HG03442 (cell line): ENCODE data around the gene AUTS2.
"Not testable (repeated sequence)": the region's sequence is repeated elsewhere in the genome, so short reads cannot be mapped to it uniquely, and the experiment has no call there.

Experiments
- ATAC-seq: cut with Tn5 transposase; IDR thresholded peaks from one replicate; pipeline ENCODE4 v1.9.1; 2021; ENCODE audit warnings: mild to moderate bottlenecking, moderate library complexity; ENCODE audit not compliant: unreplicated experiment

AUTS2 gene

DNA sequence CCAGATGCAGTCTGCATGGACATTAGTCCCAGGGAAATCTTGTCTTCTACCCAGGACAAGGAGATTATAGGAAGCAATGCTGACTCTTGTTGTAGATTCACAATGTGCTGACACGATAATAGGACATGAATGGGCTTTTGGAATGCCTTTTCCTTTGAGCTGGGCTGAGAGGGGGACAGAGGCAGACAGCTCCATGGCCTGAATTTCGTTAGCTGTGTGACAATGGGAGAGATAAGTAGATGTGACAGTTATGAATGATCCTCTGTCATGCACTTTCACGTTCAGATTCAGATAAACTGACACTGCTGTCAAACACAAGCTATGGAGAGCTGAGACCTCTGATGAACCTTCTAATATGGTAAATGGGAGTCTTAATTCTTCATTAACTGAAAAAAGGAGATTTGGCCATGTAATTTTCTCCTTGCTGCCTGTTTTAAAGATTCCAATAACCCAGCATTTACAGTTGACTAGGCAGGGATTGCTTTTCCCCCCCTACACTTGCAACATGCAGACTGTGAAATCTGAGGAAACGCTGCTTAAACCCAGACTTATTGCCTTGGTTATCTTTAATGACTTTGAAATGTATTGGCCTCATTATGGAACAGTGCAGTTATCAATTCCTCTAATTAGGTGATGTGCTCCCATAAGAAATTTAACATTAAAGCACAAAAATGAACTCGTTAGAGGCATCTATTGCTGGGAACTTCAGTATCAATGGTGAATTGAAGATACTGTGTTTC, 669.3 kb downstream of the AUTS2 start:
- ATAC-seq, result no peak

- ATAC-seq, result no peak
Measured at GRCh38 chr7:70268179-70268578, 669.9 kb downstream of the AUTS2 start.

DNA sequence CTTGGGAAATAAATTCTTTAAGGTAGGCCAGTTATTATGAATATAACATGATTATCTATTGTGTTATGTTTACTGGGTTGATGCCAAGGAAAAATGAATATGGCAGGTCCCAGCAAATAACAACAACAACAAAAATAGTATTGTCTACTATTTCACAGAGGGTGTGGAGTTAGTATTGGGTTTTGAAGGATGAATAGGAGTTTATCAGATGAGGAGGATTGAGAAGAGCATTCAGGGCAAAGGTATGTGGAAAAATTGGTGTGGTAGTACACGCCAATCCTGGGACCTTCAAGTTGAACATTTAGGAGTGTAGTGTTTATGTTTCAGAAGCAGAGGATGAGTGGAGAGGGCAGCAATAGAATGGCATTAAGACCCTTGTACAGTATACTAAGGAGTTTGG, 671.9 kb downstream of the AUTS2 start:
- no peak for ATAC-seq

GRCh38 chr7:70271617-70272081, 673.4 kb downstream of the AUTS2 start:
- ATAC-seq, result no peak

GRCh38 chr7:70275570-70275969, 677.3 kb downstream of the AUTS2 start:
- ATAC-seq, result not testable (repeated sequence)

- no peak for ATAC-seq
Measured at GRCh38 chr7:70285187-70285586, 686.9 kb downstream of the AUTS2 start.

- ATAC-seq, result no peak
Measured at GRCh38 chr7:70285854-70286253, 687.6 kb downstream of the AUTS2 start.

DNA sequence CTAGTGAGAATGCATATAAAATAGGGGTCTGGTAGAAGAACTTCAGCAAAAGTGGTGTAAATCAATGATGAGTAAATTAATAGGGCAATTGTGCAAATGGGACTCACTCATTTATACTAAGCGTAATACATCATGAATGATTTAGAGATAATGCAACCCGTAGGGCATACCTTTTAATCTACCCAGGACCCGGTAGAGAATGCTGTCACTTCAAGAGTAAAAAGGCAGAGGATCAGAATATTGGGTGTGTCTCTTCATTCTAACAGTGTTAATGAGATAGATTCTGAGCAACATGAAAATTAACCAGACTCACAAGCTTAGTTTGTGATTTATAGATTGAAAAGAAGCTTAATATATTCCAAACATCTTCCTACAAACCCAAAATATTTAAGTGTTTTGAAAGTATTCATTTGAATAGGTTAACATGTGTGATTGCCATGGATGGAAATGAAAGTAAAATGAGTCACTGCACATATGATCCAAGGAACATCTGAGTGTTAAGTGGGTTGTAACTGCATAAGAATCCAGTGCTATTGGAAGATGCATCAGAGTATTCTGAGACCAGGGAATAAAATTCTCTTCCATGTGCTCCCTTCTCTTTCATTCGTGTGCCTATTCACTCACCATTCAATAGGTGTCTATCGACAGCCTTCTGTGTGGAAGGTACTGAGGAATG, 690.6 kb downstream of the AUTS2 start:
- no peak for ATAC-seq

- no peak for ATAC-seq
Measured at GRCh38 chr7:70292716-70293115, 694.4 kb downstream of the AUTS2 start.

DNA sequence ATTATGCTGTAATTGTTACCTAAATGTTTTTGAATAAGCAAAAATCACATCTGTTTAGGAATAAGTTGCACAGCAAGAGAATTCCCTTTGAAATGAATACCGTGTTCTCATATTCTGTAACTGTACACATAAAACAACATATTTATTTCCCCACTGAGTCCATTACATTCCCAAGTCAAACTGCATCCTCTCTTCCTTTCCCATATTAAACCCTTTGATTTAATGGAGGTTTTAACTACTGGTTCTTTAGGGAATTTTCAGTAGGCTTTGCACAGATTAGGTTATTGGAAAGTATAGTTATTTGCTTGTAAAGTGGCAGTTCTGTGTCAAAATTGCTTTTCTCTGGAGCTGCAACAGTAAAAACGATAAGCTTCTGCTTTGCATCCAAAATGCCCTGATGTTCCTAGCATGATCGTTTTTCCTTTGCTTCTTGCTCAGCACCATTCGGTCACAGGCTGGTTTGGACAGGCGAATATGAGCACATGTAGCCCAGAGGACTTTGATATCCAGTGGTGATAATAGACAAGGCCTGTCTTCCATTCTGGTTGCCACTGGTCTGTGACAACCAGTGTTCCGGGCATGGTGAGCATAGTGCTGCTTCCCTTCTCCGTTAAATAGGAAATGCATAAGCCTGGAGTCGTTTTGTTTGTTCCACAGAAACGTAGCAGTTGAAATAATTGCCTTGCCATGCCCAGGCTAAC, 696.1 kb downstream of the AUTS2 start:
- ATAC-seq, result no peak

DNA sequence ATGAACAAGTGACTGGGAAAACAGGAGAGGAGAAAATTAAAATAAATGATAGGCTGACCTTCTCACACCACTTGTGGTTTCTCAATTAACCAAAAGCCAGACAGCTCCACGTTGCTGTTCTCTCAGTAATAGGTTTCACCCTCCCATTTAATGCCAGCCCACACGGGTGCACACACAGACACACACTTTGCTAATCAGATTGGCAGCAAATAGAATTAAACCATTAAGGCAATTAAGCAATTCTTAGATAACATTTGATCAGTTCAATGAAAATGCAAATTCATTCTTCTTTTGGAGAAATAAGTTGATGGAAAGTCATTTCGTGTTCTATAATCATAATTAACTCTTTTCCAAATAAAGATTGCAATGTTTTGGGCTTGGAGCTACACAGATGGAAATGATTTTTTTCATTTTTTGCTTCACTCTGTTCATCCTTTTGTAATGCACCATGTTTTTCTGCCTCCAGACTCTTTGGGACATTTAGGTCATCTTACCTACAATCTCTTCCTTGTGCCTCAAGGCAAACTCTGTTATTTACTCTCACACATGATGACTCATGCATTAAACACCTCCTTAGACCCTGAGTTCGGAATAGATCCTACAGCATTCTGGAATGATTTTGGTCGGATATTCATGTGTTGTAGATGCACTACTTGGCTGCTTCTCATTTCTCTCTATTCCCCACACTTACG, 700.7 kb downstream of the AUTS2 start:
- no peak for ATAC-seq

DNA sequence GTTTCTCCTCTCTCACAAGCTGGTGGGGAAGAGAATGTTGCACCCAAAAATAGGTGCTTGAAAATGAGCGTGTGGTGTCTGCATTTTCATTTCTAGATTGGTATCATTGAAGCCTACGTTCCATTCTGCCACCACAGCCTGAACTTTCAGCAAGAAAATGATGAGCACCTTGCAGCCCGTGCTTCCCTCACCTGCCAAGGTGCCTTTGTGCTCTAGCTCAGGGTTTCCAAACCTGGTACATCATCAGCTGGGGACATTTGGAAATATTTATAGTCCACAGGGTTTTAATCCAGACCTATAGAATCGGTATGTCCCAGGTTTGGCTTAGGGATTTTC, 701.2 kb downstream of the AUTS2 start:
- no peak for ATAC-seq

GRCh38 chr7:70301673-70302185, 703.5 kb downstream of the AUTS2 start:
- ATAC-seq, result no peak

GRCh38 chr7:70303309-70303708, 705.0 kb downstream of the AUTS2 start:
- ATAC-seq, result no peak

DNA sequence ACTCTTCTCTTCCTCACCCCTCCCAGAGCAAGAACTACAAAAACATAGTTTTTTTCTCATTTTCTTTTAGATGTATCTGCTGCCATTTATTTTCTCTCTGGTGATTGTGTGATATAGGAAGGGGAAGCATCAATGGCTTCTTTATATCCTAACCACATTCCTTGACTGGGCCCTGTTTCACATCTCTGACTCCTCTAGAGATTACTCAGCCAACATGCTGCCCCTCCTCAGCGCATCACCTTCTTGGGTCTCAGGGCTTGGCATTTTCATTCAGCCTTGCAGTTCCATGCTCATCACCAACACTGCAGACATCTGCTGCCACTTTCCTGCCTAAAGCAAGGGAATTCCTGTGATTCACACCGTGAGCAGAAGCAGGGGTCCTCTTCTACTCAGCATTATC, 705.5 kb downstream of the AUTS2 start:
- no peak for ATAC-seq

GRCh38 chr7:70306173-70306572, 707.9 kb downstream of the AUTS2 start:
- ATAC-seq, result no peak

GRCh38 chr7:70307544-70308106, 709.4 kb downstream of the AUTS2 start:
- ATAC-seq, result no peak

DNA sequence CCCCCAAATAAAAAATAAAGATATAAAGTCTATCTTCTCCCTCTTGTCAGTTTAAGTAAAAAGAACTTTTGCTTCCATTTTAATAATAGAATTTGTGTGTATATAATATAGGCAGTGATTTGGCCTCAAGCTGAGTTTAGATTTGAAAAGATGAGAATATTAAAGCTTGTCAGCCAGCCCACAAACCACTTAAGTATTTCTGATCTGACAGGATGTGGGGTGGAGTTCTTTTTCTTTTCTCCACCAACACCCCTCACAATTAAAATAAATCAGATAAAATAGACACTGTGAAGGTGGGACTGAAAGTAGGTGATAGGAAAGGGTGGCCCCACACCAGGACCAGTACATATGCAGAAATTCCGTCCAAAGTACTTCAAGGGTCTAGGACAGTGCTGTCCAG, 714.1 kb downstream of the AUTS2 start:
- no peak for ATAC-seq

DNA sequence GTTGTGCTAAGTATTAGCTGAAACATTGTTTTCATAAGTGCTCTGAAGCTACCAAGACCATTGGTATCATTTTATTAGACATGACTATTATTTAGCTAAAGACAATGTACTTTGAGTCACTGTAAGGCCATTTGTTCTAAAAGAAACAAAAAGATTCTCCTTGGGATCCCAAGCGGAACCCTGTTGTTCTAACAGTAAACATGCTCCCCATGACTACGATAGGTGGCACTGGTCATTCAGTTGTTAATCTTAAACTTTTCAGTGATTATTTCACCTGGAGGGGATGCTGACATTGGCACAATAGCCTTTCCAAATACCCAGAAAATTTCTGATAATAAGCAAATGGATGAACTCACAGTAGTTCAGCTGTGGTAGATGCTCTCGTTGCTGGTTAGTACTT, 715.0 kb downstream of the AUTS2 start:
- ATAC-seq, result no peak

DNA sequence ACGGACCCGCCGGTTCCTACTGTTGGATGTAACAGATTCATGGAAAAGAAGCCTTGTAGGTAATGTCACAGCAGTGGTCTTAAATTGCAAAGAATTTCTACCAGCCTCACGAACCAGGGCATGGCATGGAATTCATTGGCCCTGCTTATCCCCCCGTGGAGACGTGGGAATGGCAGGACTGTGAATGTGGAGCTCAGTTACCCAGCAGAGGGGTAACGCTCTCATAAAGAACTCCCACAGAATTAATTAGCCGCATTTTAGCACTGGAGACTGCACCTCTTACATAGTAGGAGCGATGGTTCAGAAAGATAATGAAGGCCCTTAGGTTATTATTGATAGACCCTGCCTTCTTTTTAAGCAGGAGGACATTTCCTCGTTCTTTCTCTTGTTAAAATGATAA, 715.4 kb downstream of the AUTS2 start:
- ATAC-seq, result no peak

- ATAC-seq, result no peak
Measured at GRCh38 chr7:70314221-70314620, 715.9 kb downstream of the AUTS2 start.
